ENCODE results near the gene PXMP4.
"Not testable (repeated sequence)": the region's sequence is repeated elsewhere in the genome, so short reads cannot be mapped to it uniquely, and the experiment has no call there.

Gene PXMP4

DNA sequence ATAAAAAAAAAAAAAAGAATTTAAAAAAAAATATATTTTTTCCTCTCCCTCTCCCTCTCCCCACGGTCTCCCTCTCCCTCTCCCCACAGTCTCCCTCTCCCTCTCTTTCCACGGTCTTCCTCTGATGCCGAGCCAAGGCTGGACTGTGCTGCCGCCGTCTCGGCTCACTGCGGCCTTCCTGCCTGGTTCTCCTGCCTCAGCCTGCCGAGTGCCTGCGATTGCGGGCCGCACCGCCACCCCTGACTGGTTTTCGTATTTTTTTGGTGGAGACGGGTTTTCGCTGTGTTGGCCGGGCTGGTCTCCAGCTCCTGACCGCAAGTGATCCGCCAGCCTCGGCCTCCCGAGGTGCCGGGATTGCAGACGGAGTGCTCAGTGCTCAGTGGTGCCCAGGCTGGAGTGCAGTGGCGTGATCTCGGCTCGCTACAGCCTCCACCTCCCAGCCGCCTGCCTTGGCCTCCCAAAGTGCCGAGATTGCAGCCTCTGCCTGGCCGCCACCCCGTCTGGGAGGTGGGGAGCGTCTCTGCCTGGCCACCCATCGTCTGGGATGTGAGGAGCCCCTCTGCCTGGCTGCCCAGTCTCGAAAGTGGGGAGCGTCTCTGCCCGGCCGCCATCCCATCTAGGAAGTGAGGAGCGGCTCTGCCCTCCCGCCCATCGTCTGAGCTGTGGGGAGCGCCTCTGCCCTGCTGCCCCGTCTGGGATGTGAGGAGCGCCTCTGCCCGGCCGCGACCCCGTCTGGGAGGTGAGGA, 19.2 kb downstream of the PXMP4 start:
- not testable (repeated sequence) for H3K27me3 Mint-ChIP-seq; H3K36me3 Mint-ChIP-seq (ENCODE audit: low read depth); H3K9me3 Mint-ChIP-seq; H3K4me1 Mint-ChIP-seq (ENCODE audit: low read depth); H3K27ac Mint-ChIP-seq; H3K4me3 Mint-ChIP-seq

DNA sequence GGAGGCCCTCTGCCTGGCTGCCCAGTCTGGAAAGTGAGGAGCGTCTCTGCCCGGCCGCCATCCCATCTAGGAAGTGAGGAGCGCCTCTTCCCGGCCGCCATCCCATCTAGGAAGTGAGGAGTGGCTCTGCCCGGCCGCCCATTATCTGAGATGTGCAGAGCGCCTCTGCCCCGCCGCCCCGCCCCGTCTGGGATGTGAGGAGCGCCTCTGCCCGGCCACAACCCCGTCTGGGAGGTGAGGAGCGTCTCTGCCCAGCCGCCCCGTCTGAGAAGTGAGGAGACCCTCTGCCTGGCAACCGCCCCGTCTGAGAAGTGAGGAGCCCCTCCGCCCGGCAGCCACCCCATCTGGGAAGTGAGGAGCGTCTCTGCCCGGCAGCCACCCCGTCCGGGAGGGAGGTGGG, 21.1 kb downstream of the PXMP4 start:
- not testable (repeated sequence) for H3K4me1 Mint-ChIP-seq (ENCODE audit: low read depth); H3K27ac Mint-ChIP-seq; H3K9me3 Mint-ChIP-seq; H3K36me3 Mint-ChIP-seq (ENCODE audit: low read depth); H3K4me3 Mint-ChIP-seq; H3K27me3 Mint-ChIP-seq

DNA sequence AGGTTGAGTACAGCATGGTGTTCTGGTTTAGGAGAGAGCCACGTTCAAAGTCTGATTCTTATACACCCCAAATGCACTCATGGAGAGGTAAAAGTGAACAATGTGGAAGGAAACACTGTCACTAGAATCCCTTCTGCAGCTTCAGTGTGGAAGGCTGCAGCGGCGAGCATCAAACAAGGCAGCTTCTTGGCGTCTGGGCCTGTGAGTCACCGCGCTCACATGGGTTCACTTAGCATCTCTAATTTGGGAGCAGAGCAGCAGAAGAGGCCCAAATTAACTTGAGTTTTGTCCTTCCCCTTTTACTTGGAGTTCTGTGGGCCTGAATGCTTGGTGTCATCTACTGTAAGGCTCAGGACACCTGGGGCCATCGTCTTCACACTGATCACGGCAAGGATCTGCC, 23.0 kb downstream of the PXMP4 start:
- Mint-ChIP-seq H3K27ac (no peak overlapping the region), H3K9me3 (no peaks in the 10 kb centered on the region), H3K4me1 (ENCODE audit: low read depth) (no peaks in the 10 kb centered on the region), H3K27me3 (no peaks in the 10 kb centered on the region), H3K4me3 (no peak overlapping the region), H3K36me3 (ENCODE audit: low read depth) (no peaks in the 10 kb centered on the region)

DNA sequence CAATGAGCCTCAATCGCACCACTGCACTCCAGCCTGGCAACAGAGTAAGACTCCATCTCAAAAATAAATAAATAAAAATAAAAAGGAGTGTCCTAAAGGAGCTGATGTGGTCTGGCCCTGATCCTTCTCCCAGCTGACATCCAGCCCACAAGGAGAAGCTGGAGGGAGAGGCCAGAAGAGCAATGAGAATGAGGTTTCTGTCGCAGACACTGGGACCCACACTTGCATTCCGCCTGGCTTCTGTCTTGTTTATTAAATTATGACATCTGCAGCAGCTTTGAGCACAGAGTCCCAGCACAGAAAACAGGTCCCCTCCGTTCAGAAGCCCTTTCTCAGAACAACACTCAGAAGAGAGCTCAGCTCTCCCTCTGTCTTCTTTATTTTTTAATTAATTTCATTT, 23.7 kb downstream of the PXMP4 start:
- H3K27ac Mint-ChIP-seq = no peak overlapping the region
- no peaks in the 10 kb centered on the region for H3K36me3 Mint-ChIP-seq (ENCODE audit: low read depth)
- H3K27me3 Mint-ChIP-seq = no peaks in the 10 kb centered on the region
- no peaks in the 10 kb centered on the region for H3K4me1 Mint-ChIP-seq (ENCODE audit: low read depth)
- H3K9me3 Mint-ChIP-seq = no peaks in the 10 kb centered on the region
- H3K4me3 Mint-ChIP-seq = no peak overlapping the region

DNA sequence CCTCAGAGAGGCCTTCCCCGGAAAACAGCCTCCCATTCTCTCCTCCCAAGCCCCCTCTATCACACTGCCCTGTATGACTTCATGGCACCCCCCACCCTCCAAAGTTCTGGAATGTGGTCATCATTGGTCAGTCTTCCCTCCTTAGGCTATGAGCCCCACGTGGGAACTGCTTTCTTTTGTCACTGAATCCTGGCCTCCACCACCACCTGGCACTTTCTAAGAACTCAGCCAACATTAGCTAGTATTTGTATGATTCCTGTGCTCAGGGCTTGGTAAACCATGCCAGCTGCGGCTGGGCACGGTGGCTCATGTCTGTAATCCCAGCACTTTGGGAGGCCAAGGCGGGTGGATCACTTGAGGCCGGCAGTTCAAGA, 25.5 kb downstream of the PXMP4 start:
- H3K4me1 Mint-ChIP-seq (ENCODE audit: low read depth) = peaks cover 15% of the 10 kb centered on the region
- H3K36me3 Mint-ChIP-seq (ENCODE audit: low read depth) = no peaks in the 10 kb centered on the region

DNA sequence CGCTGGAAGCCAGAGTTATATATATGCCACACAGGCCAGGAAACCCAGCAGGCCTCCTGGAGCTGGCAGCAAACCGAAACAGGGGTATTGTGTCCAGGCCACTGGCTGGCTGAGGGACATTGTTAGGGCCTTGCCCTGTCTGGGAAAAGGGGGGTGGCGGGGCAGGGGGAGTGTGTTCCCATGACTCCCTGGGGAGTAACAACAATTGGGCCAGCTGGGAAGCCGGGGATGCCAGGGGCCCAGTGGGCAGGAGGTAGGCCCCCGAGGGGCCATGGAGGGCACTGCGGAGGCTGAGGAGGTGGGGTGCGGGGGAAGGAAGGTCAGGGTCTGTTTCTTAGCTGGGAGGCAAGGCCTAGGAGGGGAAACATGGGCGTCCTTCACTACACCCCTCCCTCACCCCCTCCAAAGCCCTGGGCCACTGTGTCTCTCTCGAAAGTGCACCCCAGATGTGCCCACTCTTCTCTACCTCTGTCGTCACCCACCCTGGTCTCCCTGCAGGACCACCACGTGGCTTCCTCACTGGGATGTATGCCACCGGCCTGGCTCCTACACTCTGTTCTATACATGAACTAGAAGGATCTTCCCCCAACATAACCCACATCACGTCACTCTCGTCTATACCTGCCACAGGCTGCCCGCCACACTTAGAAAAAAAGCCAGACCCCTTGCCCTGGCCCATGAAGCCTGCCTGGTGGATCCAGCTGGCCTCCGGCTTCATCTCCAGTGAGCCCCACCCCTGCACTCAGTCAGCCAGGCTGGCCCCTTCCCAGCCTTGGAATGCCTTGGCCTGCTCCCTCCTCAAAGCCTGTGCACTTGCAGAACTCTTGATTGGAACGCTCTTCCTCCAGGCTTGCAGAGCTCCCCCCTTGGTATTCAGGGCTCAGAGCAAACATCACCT, 26.1 kb downstream of the PXMP4 start:
- no peaks in the 10 kb centered on the region for H3K36me3 Mint-ChIP-seq (ENCODE audit: low read depth)
- H3K4me1 Mint-ChIP-seq (ENCODE audit: low read depth) = peaks cover 22% of the 10 kb centered on the region
- no peaks in the 10 kb centered on the region for H3K9me3 Mint-ChIP-seq
- H3K27ac Mint-ChIP-seq = peak overlapping the region; percentile 55
- no peak overlapping the region for H3K4me3 Mint-ChIP-seq
- no peaks in the 10 kb centered on the region for H3K27me3 Mint-ChIP-seq

More for the DNA sequence above, 25.5 kb downstream of the PXMP4 start:
- Mint-ChIP-seq H3K9me3 (no peaks in the 10 kb centered on the region), H3K27me3 (no peaks in the 10 kb centered on the region), H3K27ac (peak overlapping the region; percentile 55), H3K4me3 (no peak overlapping the region)

DNA sequence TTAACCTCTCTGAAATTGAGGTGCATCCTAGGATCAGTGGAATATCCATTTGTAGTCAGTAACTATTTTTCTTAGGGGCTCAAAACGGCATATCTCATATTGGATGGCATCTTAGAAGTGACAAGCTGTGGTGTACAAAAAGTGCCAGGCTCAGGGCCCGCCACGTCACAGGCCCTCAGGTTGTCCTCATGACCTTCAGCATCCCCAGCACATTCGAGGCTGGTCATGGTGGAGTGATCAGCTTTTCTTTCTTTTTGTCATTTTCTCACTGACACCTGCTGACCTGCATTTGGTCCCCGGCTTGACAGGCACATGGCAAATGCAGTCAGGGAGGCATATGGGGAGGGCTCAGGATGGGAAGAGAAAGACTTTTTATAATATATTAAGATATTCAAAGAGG, 26.8 kb downstream of the PXMP4 start:
- Mint-ChIP-seq H3K27me3 (no peaks in the 10 kb centered on the region), H3K36me3 (ENCODE audit: low read depth) (no peaks in the 10 kb centered on the region), H3K9me3 (no peaks in the 10 kb centered on the region), H3K4me3 (no peak overlapping the region), H3K27ac (no peak overlapping the region), H3K4me1 (ENCODE audit: low read depth) (peaks cover 29% of the 10 kb centered on the region)

DNA sequence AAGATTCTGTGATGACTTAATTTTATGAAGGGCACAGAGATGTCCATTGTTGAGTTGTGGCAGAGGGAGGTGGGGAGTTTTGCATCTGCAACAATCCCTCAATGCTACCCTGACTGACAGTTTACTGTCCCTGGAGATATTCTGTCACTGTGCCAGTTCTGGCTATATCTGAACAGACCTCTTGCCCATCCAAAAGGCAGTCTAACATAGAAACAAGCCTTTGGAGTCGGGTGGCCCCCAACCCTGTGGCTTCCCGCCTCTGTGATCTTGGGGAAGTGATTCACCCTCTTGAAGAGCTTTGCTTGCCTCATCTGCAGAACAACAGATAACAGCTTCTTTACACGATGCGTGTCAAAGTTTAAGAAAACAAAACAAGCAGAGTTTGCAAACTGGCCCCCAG, 30.1 kb downstream of the PXMP4 start:
- Mint-ChIP-seq H3K4me3 (peak overlapping the region; percentile 75), H3K27ac (peak overlapping the region; percentile 79), H3K4me1 (ENCODE audit: low read depth) (peaks cover 52% of the 10 kb centered on the region), H3K36me3 (ENCODE audit: low read depth) (peaks cover 5% of the 10 kb centered on the region), H3K27me3 (no peaks in the 10 kb centered on the region), H3K9me3 (no peaks in the 10 kb centered on the region)

DNA sequence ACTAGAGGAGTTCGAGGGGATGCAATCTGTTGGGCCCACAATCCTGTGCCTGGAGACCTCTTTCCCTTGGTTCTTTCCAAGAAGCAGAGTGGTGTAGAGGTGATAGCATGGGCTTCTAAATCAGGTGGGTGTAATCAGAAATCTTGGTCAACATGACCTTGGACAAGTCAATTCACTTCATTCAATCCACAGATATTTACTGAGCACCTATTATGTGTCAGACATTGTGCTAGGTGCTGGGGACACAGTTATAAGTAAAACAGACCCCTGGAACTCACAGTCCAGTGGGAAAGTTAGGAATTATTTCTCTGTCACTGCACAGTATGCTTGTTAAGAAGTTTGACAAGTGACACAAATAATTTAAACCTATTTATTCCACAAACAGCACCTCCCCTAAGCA, 30.6 kb downstream of the PXMP4 start:
- H3K9me3 Mint-ChIP-seq = no peaks in the 10 kb centered on the region
- H3K27ac Mint-ChIP-seq = peak overlapping the region; percentile 79
- H3K36me3 Mint-ChIP-seq (ENCODE audit: low read depth) = peaks cover 10% of the 10 kb centered on the region
- peak overlapping the region; percentile 75 for H3K4me3 Mint-ChIP-seq
- H3K27me3 Mint-ChIP-seq = no peaks in the 10 kb centered on the region
- peaks cover 57% of the 10 kb centered on the region for H3K4me1 Mint-ChIP-seq (ENCODE audit: low read depth)

DNA sequence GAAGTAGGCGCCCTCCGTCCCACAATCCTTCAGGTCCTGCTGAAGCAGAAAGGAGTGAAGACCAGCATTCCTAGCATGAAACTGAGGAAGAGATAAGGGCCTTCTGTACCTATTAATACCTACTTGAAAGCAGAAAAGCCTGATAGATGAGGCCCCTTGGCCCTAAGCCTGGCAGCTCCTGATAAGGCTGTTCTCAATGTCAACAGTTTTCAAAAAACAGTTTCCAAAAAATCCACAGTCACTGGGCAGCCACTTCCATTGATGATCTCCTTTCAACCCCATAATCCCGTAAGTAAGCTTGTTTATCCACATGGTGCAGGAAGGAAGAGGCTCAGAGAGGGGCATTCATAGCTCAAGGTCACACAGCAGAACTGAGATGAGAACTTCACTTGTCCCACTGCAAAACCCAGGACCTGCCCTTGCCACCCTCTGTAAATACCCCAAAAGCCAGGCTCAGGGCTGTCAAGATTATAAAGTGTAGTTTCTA, 31.1 kb downstream of the PXMP4 start:
- Mint-ChIP-seq H3K9me3 (no peaks in the 10 kb centered on the region), H3K27me3 (no peaks in the 10 kb centered on the region), H3K27ac (peak overlapping the region; percentile 52), H3K36me3 (ENCODE audit: low read depth) (peaks cover 10% of the 10 kb centered on the region), H3K4me1 (ENCODE audit: low read depth) (peaks cover 62% of the 10 kb centered on the region), H3K4me3 (no peak overlapping the region)

DNA sequence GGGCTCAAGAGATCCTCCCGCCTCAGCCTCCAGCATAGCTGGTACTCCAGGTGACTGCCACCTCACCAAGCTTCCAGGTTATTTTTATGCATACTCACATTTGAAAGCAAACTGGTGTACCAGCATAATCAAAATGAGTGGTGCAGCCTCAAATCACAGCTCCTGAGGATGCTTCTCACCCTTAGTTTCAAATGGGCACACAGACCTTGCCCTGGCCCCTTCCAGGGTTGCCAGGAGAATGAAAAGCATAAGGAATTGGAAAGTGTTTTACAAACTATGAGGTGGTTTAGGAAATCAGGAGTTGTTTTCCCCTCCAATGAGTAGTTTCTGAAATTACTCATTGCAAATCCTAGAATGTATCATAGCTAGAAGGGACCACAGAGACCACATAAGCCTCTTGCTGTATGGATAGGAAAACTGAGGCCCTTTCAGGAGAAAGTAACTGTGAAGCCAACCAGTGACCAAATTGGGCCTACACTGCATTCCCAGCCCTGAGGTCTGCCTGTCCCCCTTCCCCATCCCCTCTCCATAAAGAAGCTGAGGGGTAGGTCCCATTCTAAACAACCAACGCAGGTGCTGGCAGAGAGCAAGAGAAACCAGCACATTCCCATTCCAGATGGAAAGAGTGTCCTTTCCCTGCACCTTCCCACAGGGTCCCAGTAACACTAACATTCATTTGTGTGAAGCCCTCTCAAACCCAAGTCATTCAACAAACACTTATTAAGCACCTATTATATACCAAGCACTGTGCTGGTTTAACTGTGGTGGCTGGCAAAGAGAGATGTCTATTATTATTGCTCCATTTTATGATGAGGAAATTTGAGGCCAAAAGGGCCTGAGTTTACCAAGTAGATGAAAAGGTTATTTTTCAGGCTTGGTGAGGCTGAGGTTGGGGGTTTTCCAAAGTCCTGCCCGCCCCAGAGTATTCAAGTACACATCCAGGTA, 31.8 kb downstream of the PXMP4 start:
- H3K4me3 Mint-ChIP-seq = peak overlapping the region; percentile 49
- H3K27me3 Mint-ChIP-seq = no peaks in the 10 kb centered on the region
- peak overlapping the region; percentile 72 for H3K27ac Mint-ChIP-seq
- no peaks in the 10 kb centered on the region for H3K9me3 Mint-ChIP-seq
- H3K36me3 Mint-ChIP-seq (ENCODE audit: low read depth) = peaks cover 10% of the 10 kb centered on the region
- peaks cover 64% of the 10 kb centered on the region for H3K4me1 Mint-ChIP-seq (ENCODE audit: low read depth)

DNA sequence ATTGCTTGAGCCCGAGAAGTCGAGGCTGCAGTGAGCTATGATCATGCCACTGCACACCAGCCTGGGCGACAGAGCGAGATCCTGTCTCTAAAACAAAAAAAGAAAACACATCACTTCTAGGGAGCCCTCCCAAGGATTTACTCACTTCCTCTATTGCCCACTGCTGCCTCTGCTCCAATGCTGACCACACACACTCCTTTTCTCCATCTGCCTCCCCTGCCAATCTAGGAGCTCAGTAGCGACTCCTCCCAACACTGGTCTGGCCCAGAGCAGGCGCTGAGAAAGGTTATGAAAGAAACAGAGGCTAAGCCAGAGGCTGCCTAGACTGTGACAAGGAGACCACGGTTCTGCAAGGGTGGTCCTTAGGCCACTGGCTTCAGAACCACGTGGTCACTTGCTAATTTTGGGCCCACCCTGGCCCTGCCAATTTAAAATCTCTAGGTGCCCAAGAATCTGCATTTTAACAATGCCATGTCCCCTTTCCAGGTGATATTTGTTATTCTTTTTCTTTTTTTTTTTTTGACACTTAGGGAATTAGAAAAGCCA, 32.7 kb downstream of the PXMP4 start:
- Mint-ChIP-seq H3K9me3 (no peaks in the 10 kb centered on the region), H3K4me1 (ENCODE audit: low read depth) (peaks cover 70% of the 10 kb centered on the region), H3K36me3 (ENCODE audit: low read depth) (peaks cover 10% of the 10 kb centered on the region), H3K4me3 (no peak overlapping the region), H3K27ac (no peak overlapping the region), H3K27me3 (no peaks in the 10 kb centered on the region)

DNA sequence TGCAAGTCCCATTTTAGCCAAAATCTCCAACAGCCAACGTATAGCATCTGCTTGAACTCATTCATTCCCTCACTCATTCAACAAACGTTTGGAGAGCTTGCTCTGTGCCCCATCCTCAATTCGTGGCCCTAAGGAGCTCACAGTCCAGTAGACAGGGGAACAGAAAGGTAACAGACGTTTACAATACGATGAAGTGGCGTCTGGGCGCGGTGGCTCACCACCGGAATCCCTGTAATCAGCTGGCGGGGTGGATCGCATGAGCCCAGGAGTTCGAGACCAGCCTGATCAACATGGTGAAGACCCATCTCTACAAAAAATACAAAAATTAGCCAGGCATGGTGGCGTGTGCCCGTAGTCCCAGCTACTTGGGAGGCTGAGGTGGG, 33.1 kb downstream of the PXMP4 start:
- Mint-ChIP-seq H3K9me3 (no peaks in the 10 kb centered on the region), H3K27me3 (no peaks in the 10 kb centered on the region)

More for the DNA sequence above, 33.1 kb downstream of the PXMP4 start:
- Mint-ChIP-seq H3K4me3 (peak overlapping the region; percentile 67), H3K36me3 (ENCODE audit: low read depth) (peaks cover 10% of the 10 kb centered on the region), H3K4me1 (ENCODE audit: low read depth) (peaks cover 75% of the 10 kb centered on the region), H3K27ac (peak overlapping the region; percentile 78)
